CD4-positive, CD25-positive, alpha-beta regulatory T cell (primary cell): ENCODE results near the gene KCNQ1OT1. TPM values are rescaled to one million over a fixed set of nuclear protein-coding genes. Genes with fewer than 3 reads are reported as not detected.

Experiments used
- ATAC-seq, 2 donors: fragments of 150-1000 bp; cut with Tn5 transposase; one replicate each; pipeline ENCODE4 v1.10.0; 2021; ENCODE audit warnings: low read depth in 2 of 2, moderate number of reproducible peaks in 2 of 2, moderate library complexity in 1 of 2
- DNase-seq, 3 donors: peaks; one replicate each; pipeline versions ENCODE4 v3.0.0 to v3.0.0-alpha.2; 2012 to 2022; ENCODE audit warnings: mixed read lengths in 1 of 3
- H3K27ac ChIP-seq: one replicate; pipeline ENCODE4 v1.7.0; 2013; ENCODE audit warnings: mild to moderate bottlenecking, low read length; ENCODE audit not compliant: insufficient read depth, poor library complexity, severe bottlenecking
- H3K27me3 ChIP-seq: one replicate; pipeline ENCODE4 v1.7.0; 2013; ENCODE audit warnings: low read length; ENCODE audit not compliant: control insufficient read depth, insufficient read depth
- H3K36me3 ChIP-seq: one replicate; pipeline ENCODE4 v1.7.0; 2013; ENCODE audit warnings: mild to moderate bottlenecking, low read length, moderate library complexity; ENCODE audit not compliant: control insufficient read depth, insufficient read depth
- H3K4me1 ChIP-seq: 2 replicates; pipeline ENCODE4 v1.7.0; 2013; ENCODE audit warnings: mild to moderate bottlenecking, low read length; ENCODE audit not compliant: insufficient read depth, control insufficient read depth, poor library complexity, severe bottlenecking
- H3K4me3 ChIP-seq: one replicate; pipeline ENCODE4 v1.7.0; 2013; ENCODE audit warnings: low read depth, mild to moderate bottlenecking, low read length, moderate library complexity
- H3K9me3 ChIP-seq, 2 experiments: 1 replicate in 1 of 2; 2 replicates in 1 of 2; pipeline ENCODE4 v1.7.0; 2013; ENCODE audit warnings: low read length in 2 of 2, mild to moderate bottlenecking in 1 of 2, moderate library complexity in 1 of 2; ENCODE audit not compliant: control insufficient read depth in 2 of 2
- H3K27ac Mint-ChIP-seq, 3 donors: one replicate each; pipeline ENCODE4 v1.8.0; 2020 to 2022; ENCODE audit warnings: mild to moderate bottlenecking in 3 of 3, mixed read lengths in 3 of 3, moderate library complexity in 2 of 3
- H3K27me3 Mint-ChIP-seq: one replicate; pipeline ENCODE4 v1.8.0; 2022; ENCODE audit warnings: mild to moderate bottlenecking, mixed read lengths
- H3K36me3 Mint-ChIP-seq: one replicate; pipeline ENCODE4 v1.8.0; 2020; ENCODE audit warnings: mixed read lengths
- H3K4me1 Mint-ChIP-seq, 4 donors: one replicate each; pipeline ENCODE4 v1.8.0; 2020 to 2022; ENCODE audit warnings: mixed read lengths in 4 of 4, mild to moderate bottlenecking in 1 of 4
- H3K4me3 Mint-ChIP-seq, 4 donors: one replicate each; pipeline ENCODE4 v1.8.0; 2020 to 2022; ENCODE audit warnings: mild to moderate bottlenecking in 4 of 4, mixed read lengths in 4 of 4, moderate library complexity in 3 of 4
- H3K9me3 Mint-ChIP-seq, 7 donors: one replicate each; pipeline ENCODE4 v1.8.0; 2020 to 2022; ENCODE audit warnings: mixed read lengths in 7 of 7, mild to moderate bottlenecking in 3 of 7, moderate library complexity in 2 of 7
- polyA plus RNA-seq, 4 donors: library from polyadenylated mRNA; unstranded; fragments of 300-500 nt; fragmentation: Illumina TruSeq; gene quantifications; one replicate each; pipeline ENCODE4 v1.2.3, GENCODE V29; 2021
- total RNA-seq: library from RNA; stranded (reverse); gene quantifications from one replicate; pipeline ENCODE4 v1.2.3, GENCODE V29; 2022

The KCNQ1OT1 gene
- total and polyA plus RNA-seq, 5 donors from 2014 or later, result 0.01 to 0.72 (median 0.07) TPM

DNA sequence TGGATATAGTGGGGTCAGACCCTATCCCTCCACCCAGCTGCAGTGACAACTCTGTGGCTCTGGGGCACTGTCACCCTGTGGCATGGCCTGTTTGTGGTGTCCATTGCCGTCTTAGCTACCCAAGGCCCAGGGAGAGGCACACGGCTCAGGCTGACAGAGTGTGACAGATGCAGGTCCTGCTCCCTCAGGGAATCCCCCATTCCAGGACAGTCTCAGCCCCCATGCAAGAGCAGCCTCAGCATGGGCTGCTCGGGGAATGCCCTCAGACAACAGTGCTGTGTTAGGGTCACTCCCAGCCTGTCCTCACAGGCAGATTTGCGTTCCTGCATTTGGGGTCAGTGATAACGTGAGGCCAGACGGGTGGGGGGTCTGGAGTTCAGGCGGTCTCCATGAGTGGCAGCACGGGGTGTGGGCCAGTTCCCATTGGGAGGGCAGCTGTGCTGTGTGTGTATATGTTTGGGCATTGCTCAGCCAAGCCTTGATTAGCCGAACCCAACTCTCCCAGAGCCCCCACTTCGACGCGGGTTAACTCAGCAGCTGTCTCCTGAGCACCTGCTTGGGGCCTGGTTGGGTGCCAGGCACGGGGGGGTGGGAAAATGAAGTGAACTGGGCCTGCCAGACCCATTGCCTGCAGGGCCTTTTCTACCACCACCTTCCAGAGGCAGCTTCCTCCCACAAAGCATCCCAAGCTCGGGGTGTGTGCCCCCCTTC is 5.3 kb upstream of the KCNQ1OT1 start:
- Mint-ChIP-seq H3K36me3 (peaks cover 3% of the 10 kb centered on the region), H3K9me3 (peaks cover 0 to 6% (median 2%) of the 10 kb centered on the region in 7 donors), H3K4me1 (no peaks in the 10 kb centered on the region), H3K27me3 (no peaks in the 10 kb centered on the region), H3K4me3 (no peak overlapping the region), H3K27ac (peak overlapping the region in 1 of 3 donors; percentile 14)
- Histone ChIP-seq H3K27ac (no peak overlapping the region), H3K9me3 (no peaks in the 10 kb centered on the region), H3K36me3 (no peaks in the 10 kb centered on the region), H3K4me3 (no peak overlapping the region), H3K4me1 (peaks cover 5% of the 10 kb centered on the region), H3K27me3 (no peaks in the 10 kb centered on the region)
- ATAC-seq (no peak), DNase-seq (no peak)

DNA sequence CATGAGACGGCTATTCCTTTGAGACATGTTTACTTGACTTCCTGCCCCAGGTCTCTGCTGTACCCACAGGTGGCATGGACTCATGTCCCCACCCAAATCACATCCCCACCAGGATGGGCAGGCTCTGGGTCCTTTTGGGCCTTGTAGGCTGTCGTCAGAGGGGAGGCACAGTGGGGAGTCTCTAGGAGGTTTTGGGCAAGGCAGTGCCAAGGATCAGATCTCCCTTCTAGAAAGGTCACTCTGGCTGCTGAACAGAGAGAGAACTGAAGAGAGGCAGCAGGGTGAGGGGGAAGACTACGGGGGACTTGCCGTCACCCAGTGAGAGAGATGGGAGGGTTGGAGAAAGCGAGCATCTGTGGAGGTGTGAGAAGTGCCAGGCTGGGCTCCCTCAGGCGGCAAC is 4.6 kb upstream of the KCNQ1OT1 start:
- Mint-ChIP-seq H3K27ac (no peak overlapping the region), H3K4me3 (peak overlapping the region in 2 of 4 donors; percentile 29 to 52), H3K4me1 (no peaks in the 10 kb centered on the region), H3K9me3 (peaks cover 0 to 5% (median 0%) of the 10 kb centered on the region in 7 donors), H3K27me3 (no peaks in the 10 kb centered on the region), H3K36me3 (peaks cover 3% of the 10 kb centered on the region)
- no peak for DNase-seq
- Histone ChIP-seq H3K4me1 (peaks cover 5% of the 10 kb centered on the region), H3K9me3 (no peaks in the 10 kb centered on the region), H3K4me3 (no peak overlapping the region), H3K36me3 (no peaks in the 10 kb centered on the region), H3K27me3 (no peaks in the 10 kb centered on the region), H3K27ac (no peak overlapping the region)
- ATAC-seq, result no peak

DNA sequence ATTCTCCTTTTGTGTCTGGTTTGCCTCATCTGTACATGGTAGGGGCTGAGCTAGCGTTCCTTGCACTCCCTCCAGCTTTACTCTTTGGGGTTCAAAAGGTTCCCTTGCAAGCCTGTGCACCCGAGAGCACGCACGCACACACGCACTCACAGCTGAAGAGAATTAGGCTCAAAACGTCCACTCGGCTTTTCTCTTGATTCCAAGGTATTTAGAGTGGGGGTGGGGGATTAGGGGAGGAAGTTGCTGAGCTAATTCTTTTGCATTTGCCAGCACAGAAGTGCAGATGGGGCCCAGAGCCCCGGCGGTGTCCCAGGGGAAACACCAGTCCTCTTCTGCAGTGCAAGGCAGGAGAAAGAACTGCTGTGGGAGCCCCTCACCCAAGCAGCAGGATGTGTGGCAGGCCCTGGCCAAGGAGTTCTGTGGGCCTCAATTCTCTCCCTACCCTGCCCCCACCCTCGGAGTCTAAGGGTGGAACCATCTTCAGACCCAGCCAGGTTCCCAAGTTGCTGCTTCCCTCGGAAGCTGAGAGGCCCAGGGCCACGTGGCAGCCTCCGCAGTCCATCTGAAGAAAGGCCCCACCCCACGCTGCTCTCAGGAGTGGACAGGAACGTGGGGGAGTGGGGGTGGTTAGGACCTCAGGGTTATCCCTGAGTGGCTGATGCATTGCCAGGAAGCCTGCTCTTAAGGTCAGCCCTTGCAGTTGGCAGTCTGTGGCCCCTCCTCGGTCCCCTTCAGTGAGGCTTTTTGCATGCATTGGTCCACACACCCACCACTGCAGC is 3.8 kb upstream of the KCNQ1OT1 start:
- DNase-seq, result no peak

DNA sequence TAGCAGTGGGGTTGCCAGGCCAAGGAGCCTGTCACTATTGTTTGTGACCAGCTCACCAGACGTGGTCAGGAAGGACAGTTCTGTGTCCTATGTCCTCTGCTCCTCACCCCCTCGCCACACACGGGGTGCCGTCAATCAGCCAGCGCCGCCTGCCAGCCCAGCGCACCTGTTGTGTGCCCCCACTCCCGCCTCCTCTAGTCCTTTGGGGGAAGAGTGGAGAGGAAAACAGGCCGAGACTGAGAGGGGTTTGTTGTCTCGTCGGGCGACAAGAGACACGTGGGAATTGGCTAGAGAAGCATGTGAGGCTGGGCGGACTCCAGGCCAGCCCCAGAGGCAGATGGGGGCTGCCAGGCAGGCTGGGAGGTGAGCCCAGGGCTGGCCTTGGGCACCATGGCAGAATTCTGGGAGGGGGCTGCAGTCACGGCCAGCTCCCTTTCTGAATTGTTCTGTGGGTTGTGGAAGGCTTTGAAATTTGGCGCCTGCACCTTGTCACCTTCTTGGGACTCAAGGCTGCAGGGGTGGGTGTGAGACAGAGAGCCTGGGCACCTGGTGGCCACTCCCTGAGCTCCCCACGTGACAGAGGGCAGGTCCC is 3.1 kb upstream of the KCNQ1OT1 start:
- H3K27me3 Mint-ChIP-seq, result peaks cover 4% of the 10 kb centered on the region
- Histone ChIP-seq H3K36me3 (no peaks in the 10 kb centered on the region), H3K9me3 (no peaks in the 10 kb centered on the region), H3K4me1 (peaks cover 11% of the 10 kb centered on the region), H3K27me3 (no peaks in the 10 kb centered on the region), H3K27ac (no peak overlapping the region), H3K4me3 (no peak overlapping the region)
- H3K36me3 Mint-ChIP-seq, result peaks cover 7% of the 10 kb centered on the region
- no peak for DNase-seq
- H3K27ac Mint-ChIP-seq, result no peak overlapping the region
- peaks cover 0 to 11% (median 2%) of the 10 kb centered on the region in 4 donors for H3K4me1 Mint-ChIP-seq
- H3K4me3 Mint-ChIP-seq, result peak overlapping the region in 2 of 4 donors; percentile 62 to 69
- H3K9me3 Mint-ChIP-seq, result peaks cover 0 to 5% (median 0%) of the 10 kb centered on the region in 7 donors
- ATAC-seq, result no peak

More for the DNA sequence above, 3.8 kb upstream of the KCNQ1OT1 start:
- Histone ChIP-seq H3K36me3 (no peaks in the 10 kb centered on the region), H3K27me3 (no peaks in the 10 kb centered on the region), H3K9me3 (no peaks in the 10 kb centered on the region), H3K27ac (no peak overlapping the region), H3K4me3 (no peak overlapping the region), H3K4me1 (peaks cover 11% of the 10 kb centered on the region)
- Mint-ChIP-seq H3K9me3 (peaks cover 0 to 5% (median 0%) of the 10 kb centered on the region in 7 donors), H3K4me3 (peak overlapping the region in 2 of 4 donors; percentile 19 to 62), H3K36me3 (peaks cover 4% of the 10 kb centered on the region), H3K27ac (no peak overlapping the region), H3K27me3 (peaks cover 4% of the 10 kb centered on the region), H3K4me1 (peaks cover 0 to 5% (median 0%) of the 10 kb centered on the region in 4 donors)
- no peak for ATAC-seq

DNA sequence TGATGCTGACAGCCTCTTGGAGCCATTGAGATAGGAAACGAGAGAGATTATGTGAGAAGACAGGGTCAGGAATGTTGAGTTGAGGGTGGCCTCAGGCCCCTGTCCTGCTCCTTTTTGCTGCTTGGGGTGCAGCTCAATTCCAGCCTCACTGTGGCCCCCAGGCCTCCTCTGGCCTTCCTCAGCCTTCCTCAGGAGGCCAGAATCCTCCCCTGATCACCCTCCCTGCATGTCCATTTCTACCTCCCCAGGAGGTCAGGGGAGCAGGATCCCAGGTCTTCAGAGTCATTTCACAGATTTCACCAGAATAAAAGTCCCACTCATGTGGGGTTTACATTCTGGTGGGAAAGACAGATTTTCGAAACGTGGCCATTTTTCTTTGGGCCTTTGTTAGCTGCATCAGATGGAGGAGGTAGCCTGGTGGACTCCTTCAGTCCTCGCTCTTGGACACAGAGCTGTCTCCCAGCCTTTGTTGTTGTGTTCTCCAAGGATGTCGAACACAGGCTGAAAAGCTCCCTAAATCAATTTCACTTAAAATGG is 2.2 kb upstream of the KCNQ1OT1 start:
- Mint-ChIP-seq H3K27me3 (peaks cover 4% of the 10 kb centered on the region), H3K4me3 (peak overlapping the region in 3 of 4 donors; percentile 69 to 73 (median 69)), H3K36me3 (peaks cover 7% of the 10 kb centered on the region), H3K27ac (no peak overlapping the region), H3K9me3 (peaks cover 0 to 5% (median 0%) of the 10 kb centered on the region in 7 donors), H3K4me1 (peaks cover 0 to 11% (median 3%) of the 10 kb centered on the region in 4 donors)
- Histone ChIP-seq H3K4me1 (peaks cover 11% of the 10 kb centered on the region), H3K27me3 (no peaks in the 10 kb centered on the region), H3K36me3 (no peaks in the 10 kb centered on the region), H3K4me3 (no peak overlapping the region), H3K27ac (no peak overlapping the region), H3K9me3 (no peaks in the 10 kb centered on the region)
- DNase-seq, result no peak
- no peak for ATAC-seq

DNA sequence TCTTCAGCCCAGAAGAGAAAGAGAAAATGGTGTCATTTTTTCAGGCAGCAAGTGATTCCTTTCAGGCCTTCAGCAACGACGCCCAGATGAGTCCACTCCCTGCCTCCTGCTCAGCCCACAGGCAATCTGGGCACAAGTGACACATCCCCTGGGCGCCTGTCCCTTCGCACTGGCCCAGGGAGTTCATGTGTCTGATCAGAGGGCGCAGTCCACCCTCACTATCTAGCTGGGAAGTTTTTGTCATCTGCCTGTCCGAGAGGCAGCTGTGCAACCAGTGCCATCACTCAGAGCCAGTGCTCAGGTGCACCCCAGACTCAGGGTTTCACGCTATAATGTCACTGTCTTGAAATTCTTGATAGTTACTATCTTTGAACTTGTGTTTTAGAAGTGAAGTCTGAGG is 1.4 kb upstream of the KCNQ1OT1 start:
- no peak for DNase-seq
- Mint-ChIP-seq H3K27ac (peak overlapping the region in 1 of 3 donors; percentile 23), H3K9me3 (peaks cover 0 to 2% (median 0%) of the 10 kb centered on the region in 7 donors)

DNA sequence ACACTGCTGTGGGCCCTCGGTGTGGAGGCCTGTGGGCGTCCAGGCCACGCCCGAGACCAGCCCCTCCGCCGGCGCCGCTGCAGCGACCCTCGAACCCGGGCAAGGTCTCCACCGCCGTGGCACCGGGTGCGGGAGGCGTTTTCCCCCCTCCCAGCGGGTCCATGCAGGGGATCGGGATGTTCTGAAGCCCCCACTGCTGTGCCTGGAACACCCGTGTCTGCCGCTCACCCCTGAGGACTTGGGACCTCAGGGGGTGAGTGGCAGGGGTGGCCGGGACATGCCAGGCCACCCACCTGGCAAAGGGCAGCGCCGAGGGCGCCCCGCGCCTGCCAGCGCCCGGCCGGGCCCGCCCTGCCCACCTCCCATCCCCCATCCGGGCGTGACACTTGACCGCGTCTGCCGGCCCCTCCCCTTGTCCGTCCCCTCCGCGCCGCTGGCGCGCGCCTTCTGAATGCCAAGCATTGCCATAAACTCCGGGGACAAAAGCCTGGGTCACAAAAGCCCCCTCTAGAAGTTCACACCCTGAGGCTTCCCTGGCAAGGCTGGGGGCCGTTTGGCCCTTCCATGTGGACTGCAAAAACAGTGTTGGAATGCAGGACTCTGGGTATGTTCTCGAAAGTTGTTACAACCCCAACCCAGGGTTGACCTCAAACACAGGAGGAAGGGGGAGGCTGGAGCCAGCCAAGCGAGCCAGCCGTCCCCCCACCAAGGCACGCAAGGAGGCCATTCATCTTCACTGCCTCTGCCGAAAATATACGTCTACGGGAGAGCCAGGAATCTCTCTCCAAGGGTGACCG is 819 bp upstream of the KCNQ1OT1 start:
- ATAC-seq, result no peak
- H3K27me3 Mint-ChIP-seq, result peaks cover 4% of the 10 kb centered on the region
- Histone ChIP-seq H3K36me3 (no peaks in the 10 kb centered on the region), H3K27me3 (no peaks in the 10 kb centered on the region), H3K4me3 (no peak overlapping the region), H3K4me1 (peaks cover 11% of the 10 kb centered on the region), H3K9me3 (no peaks in the 10 kb centered on the region), H3K27ac (peak overlapping the region; percentile 29)
- peaks cover 0 to 1% (median 0%) of the 10 kb centered on the region in 7 donors for H3K9me3 Mint-ChIP-seq
- H3K4me3 Mint-ChIP-seq, result peak overlapping the region; percentile 68 to 85 (median 81)
- H3K4me1 Mint-ChIP-seq, result peaks cover 0 to 14% (median 6%) of the 10 kb centered on the region in 4 donors
- peaks cover 4% of the 10 kb centered on the region for H3K36me3 Mint-ChIP-seq
- H3K27ac Mint-ChIP-seq, result peak overlapping the region in 2 of 3 donors; percentile 23 to 26
- DNase-seq, result peak in 2 of 3 donors; percentile 12 to 31

More for the DNA sequence above, 1.4 kb upstream of the KCNQ1OT1 start:
- Histone ChIP-seq H3K4me1 (peaks cover 11% of the 10 kb centered on the region), H3K27me3 (no peaks in the 10 kb centered on the region), H3K4me3 (no peak overlapping the region), H3K36me3 (no peaks in the 10 kb centered on the region), H3K9me3 (no peaks in the 10 kb centered on the region), H3K27ac (no peak overlapping the region)
- Mint-ChIP-seq H3K4me3 (peak overlapping the region; percentile 68 to 73 (median 69)), H3K36me3 (peaks cover 7% of the 10 kb centered on the region), H3K4me1 (peaks cover 0 to 14% (median 6%) of the 10 kb centered on the region in 4 donors), H3K27me3 (peaks cover 4% of the 10 kb centered on the region)
- ATAC-seq, result no peak
